ENCODE results near the gene EYS. TPM values are rescaled to one million over a fixed set of nuclear protein-coding genes. Genes with fewer than 3 reads are reported as not detected.

Gene EYS
- total RNA-seq, 2 donors from 2014 or later = 0.18 to 3.5 TPM

GRCh38 chr6:64175296-64175695 lies 1531.7 kb downstream of the EYS start:
- no peak for DNase-seq (ENCODE audit: low spot score)
- no peaks in the 10 kb centered on the region for H3K27me3 ChIP-seq (replicated peaks; ENCODE audit: insufficient read depth)
- H3K4me1 ChIP-seq (replicated peaks) = no peaks in the 10 kb centered on the region
- TF ChIP-seq POLR2AphosphoS5 (IDR thresholded peaks at IDR 0.05) = no peak
- no peak for TF ChIP-seq POLR2A (IDR thresholded peaks at IDR 0.05)
- no peak for TF ChIP-seq CTCF (IDR thresholded peaks at IDR 0.05)
- no peak overlapping the region for H3K4me3 ChIP-seq
- H3K9me3 ChIP-seq = no peaks in the 10 kb centered on the region
- H3K27ac ChIP-seq = no peak overlapping the region
- intact Hi-C loops (cut with DNase I) = no loop called here
- H3K36me3 ChIP-seq = no peaks in the 10 kb centered on the region
- 34% methylated on average over 5 of the region's 5 CpGs for WGBS

- Histone ChIP-seq H3K9me3 (no peaks in the 10 kb centered on the region), H3K36me3 (no peaks in the 10 kb centered on the region), H3K4me1 (replicated peaks) (no peaks in the 10 kb centered on the region), H3K27me3 (replicated peaks; ENCODE audit: insufficient read depth) (no peaks in the 10 kb centered on the region), H3K27ac (no peak overlapping the region), H3K4me3 (no peak overlapping the region)
- no peak for DNase-seq (ENCODE audit: low spot score)
- WGBS = 63% methylated on average over 3 of the region's 3 CpGs
- intact Hi-C loops (cut with DNase I) = no loop called here
- TF ChIP-seq POLR2AphosphoS5 (IDR thresholded peaks at IDR 0.05) = no peak
- no peak for TF ChIP-seq POLR2A (IDR thresholded peaks at IDR 0.05)
- no peak for TF ChIP-seq CTCF (IDR thresholded peaks at IDR 0.05)
These were observed 1536.7 kb downstream of the EYS start for GRCh38 chr6:64170316-64170715.

GRCh38 chr6:64160486-64160885 lies 1546.5 kb downstream of the EYS start:
- H3K4me3 ChIP-seq = no peak overlapping the region
- H3K9me3 ChIP-seq = no peaks in the 10 kb centered on the region
- H3K27me3 ChIP-seq (replicated peaks; ENCODE audit: insufficient read depth) = no peaks in the 10 kb centered on the region
- DNase-seq (ENCODE audit: low spot score) = no peak
- 63% methylated on average over 1 of the region's 1 CpG for WGBS
- intact Hi-C loops (cut with DNase I) = no loop called here
- H3K36me3 ChIP-seq = no peaks in the 10 kb centered on the region
- H3K4me1 ChIP-seq (replicated peaks) = no peaks in the 10 kb centered on the region
- no peak overlapping the region for H3K27ac ChIP-seq
- TF ChIP-seq POLR2A (IDR thresholded peaks at IDR 0.05) = no peak
- no peak for TF ChIP-seq POLR2AphosphoS5 (IDR thresholded peaks at IDR 0.05)
- TF ChIP-seq CTCF (IDR thresholded peaks at IDR 0.05) = no peak

- 82% methylated on average over 2 of the region's 2 CpGs for WGBS
- Histone ChIP-seq H3K9me3 (no peaks in the 10 kb centered on the region), H3K27ac (no peak overlapping the region), H3K27me3 (replicated peaks; ENCODE audit: insufficient read depth) (no peaks in the 10 kb centered on the region), H3K4me3 (no peak overlapping the region), H3K4me1 (replicated peaks) (no peaks in the 10 kb centered on the region), H3K36me3 (no peaks in the 10 kb centered on the region)
- TF ChIP-seq CTCF (IDR thresholded peaks at IDR 0.05) (no peak), POLR2AphosphoS5 (IDR thresholded peaks at IDR 0.05) (no peak), POLR2A (IDR thresholded peaks at IDR 0.05) (no peak)
- intact Hi-C loops (cut with DNase I) = no loop called here
- DNase-seq (ENCODE audit: low spot score) = no peak
These were observed 1552.0 kb downstream of the EYS start for GRCh38 chr6:64155063-64155462.

GRCh38 chr6:64146876-64147275 lies 1560.2 kb downstream of the EYS start:
- intact Hi-C loops (cut with DNase I) = no loop called here
- no peaks in the 10 kb centered on the region for H3K9me3 ChIP-seq
- 78% methylated on average over 2 of the region's 2 CpGs for WGBS
- DNase-seq (ENCODE audit: low spot score) = no peak
- no peaks in the 10 kb centered on the region for H3K27me3 ChIP-seq (replicated peaks; ENCODE audit: insufficient read depth)
- H3K27ac ChIP-seq = no peak overlapping the region
- H3K4me1 ChIP-seq (replicated peaks) = no peaks in the 10 kb centered on the region
- no peaks in the 10 kb centered on the region for H3K36me3 ChIP-seq
- no peak for TF ChIP-seq CTCF (IDR thresholded peaks at IDR 0.05)
- TF ChIP-seq POLR2AphosphoS5 (IDR thresholded peaks at IDR 0.05) = no peak
- TF ChIP-seq POLR2A (IDR thresholded peaks at IDR 0.05) = no peak
- H3K4me3 ChIP-seq = no peak overlapping the region
